ENCODE data around the gene TMEM150A.
A peak's percentile ranks its signal among the peaks of the same experiment; 100 is the strongest.

TMEM150A gene

DNA sequence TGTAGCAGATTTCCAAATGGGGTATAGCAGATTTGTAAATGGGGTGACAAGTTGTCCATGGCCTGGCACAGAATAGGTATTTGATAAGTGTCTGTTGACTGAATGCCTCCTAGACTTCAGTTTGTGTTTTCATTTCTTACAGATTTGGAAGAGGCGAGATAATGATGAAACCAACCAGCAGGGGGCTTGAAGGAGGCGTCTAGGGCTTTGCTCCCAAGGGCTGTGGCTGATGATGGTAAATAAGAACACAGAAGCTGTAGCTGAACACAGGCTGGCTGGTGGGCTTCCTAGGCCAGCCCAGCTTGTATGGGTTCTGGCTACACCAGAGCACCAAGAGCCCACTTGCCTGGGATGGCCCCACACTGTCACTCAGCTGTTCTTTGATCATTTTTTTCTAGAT, 46.1 kb upstream of the TMEM150A start:
- DNase-seq: peak; percentile 68
- H3K36me3 ChIP-seq (replicated peaks): peaks cover 66% of the 10 kb centered on the region
- no peaks in the 10 kb centered on the region for H3K27me3 ChIP-seq (replicated peaks)
- peak overlapping the region; percentile 76 for H3K27ac ChIP-seq
- TF ChIP-seq, protein P1, sequence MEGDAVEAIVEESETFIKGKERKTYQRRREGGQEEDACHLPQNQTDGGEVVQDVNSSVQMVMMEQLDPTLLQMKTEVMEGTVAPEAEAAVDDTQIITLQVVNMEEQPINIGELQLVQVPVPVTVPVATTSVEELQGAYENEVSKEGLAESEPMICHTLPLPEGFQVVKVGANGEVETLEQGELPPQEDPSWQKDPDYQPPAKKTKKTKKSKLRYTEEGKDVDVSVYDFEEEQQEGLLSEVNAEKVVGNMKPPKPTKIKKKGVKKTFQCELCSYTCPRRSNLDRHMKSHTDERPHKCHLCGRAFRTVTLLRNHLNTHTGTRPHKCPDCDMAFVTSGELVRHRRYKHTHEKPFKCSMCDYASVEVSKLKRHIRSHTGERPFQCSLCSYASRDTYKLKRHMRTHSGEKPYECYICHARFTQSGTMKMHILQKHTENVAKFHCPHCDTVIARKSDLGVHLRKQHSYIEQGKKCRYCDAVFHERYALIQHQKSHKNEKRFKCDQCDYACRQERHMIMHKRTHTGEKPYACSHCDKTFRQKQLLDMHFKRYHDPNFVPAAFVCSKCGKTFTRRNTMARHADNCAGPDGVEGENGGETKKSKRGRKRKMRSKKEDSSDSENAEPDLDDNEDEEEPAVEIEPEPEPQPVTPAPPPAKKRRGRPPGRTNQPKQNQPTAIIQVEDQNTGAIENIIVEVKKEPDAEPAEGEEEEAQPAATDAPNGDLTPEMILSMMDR (IDR thresholded peaks at IDR 0.05; ENCODE audit: low read depth, low read length, missing control alignments): peak; percentile 81
- in situ Hi-C loops (cut with HindIII; ENCODE audit: low pct_ligation_motif_present, low sequenced_read_pairs): no loop called here
- H3K4me3 ChIP-seq (ENCODE audit: low read depth, low read length): no peak overlapping the region

DNA sequence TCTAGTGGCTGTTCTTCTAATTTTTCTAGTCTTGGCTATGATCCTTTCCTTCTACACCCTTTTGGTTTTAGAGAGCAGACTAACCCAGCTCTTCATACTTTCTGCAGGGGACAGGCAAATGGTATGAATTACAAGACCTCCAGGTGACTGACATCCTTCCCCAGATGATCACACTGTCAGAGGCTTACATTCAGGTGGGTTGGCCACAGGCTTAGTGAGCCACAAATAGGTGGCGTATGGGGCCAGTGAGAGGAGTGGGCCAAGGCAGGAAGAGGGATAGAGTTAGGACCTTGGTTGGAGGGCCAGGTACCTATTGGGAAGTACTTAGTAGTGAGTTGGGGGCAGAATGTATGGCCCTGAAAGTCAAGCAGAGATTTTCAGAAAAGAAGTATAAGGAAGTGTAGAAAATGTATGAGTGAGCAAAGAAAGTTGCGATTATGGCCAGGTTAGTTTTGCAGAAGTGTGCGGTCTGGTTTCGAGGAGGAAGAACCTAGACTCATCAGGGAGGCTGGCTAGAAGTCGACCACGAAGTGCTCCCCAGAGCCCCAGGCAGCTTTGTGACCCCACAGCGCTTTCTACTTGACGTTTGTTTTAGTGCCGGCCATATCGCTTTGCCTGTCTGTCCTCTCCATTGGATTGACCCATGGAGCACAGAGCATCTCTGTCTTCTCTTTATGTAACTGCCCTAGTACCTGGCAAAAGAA, 45.5 kb upstream of the TMEM150A start:
- TF ChIP-seq, protein P1 (IDR thresholded peaks at IDR 0.05; ENCODE audit: low read depth, low read length, missing control alignments): no peak
- no peak for DNase-seq
- peaks cover 71% of the 10 kb centered on the region for H3K36me3 ChIP-seq (replicated peaks)
- in situ Hi-C loops (cut with HindIII; ENCODE audit: low pct_ligation_motif_present, low sequenced_read_pairs): no loop called here
- H3K27me3 ChIP-seq (replicated peaks): no peaks in the 10 kb centered on the region
- no peak overlapping the region for H3K27ac ChIP-seq
- no peak overlapping the region for H3K4me3 ChIP-seq (ENCODE audit: low read depth, low read length)

DNA sequence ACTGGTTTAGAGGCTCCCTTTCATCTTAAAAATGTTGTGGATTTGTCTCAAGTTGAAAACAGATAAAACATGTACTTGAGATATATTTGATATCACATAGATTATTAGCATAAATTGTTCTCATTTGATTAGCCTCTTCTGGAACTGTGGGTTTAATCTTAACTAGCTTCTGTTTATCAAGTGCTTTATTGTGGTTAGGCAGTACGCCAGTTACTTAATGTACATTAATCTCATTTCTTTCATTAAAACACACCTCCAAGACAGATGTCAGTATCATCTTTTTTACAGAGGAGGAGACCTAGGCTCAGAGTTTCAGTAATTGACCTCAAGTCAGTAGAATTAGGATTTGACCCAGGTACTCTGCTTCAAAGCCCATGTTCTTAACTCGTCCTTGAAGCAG, 43.7 kb upstream of the TMEM150A start:
- in situ Hi-C loops (cut with HindIII; ENCODE audit: low pct_ligation_motif_present, low sequenced_read_pairs): no loop called here
- TF ChIP-seq, protein P1 (IDR thresholded peaks at IDR 0.05; ENCODE audit: low read depth, low read length, missing control alignments): no peak
- H3K27ac ChIP-seq: no peak overlapping the region
- H3K36me3 ChIP-seq (replicated peaks): peaks cover 74% of the 10 kb centered on the region
- no peaks in the 10 kb centered on the region for H3K27me3 ChIP-seq (replicated peaks)
- no peak for DNase-seq
- H3K4me3 ChIP-seq (ENCODE audit: low read depth, low read length): no peak overlapping the region

DNA sequence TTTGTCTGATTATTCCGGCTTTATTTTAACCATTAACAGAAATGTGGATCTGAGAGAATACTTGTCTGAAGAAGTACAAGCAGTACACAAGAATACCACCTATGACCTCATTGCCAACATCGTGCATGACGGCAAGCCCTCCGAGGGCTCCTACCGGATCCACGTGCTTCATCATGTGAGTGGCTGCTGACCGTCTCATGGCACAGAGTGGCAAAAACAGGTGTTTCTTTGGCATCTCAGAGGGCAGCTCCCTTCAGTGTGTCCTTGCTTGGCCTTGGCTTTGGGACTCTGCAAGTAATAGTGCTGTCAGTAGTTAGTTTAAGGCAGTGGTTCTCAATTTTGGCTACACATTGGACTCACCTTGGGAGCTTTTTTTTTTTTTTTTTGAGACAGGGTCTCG, 42.4 kb upstream of the TMEM150A start:
- DNase-seq: no peak
- TF ChIP-seq, protein P1 (IDR thresholded peaks at IDR 0.05; ENCODE audit: low read depth, low read length, missing control alignments): no peak
- no peak overlapping the region for H3K27ac ChIP-seq
- in situ Hi-C loops (cut with HindIII; ENCODE audit: low pct_ligation_motif_present, low sequenced_read_pairs): no loop called here
- H3K36me3 ChIP-seq (replicated peaks): peaks cover 83% of the 10 kb centered on the region
- no peak overlapping the region for H3K4me3 ChIP-seq (ENCODE audit: low read depth, low read length)
- H3K27me3 ChIP-seq (replicated peaks): no peaks in the 10 kb centered on the region

DNA sequence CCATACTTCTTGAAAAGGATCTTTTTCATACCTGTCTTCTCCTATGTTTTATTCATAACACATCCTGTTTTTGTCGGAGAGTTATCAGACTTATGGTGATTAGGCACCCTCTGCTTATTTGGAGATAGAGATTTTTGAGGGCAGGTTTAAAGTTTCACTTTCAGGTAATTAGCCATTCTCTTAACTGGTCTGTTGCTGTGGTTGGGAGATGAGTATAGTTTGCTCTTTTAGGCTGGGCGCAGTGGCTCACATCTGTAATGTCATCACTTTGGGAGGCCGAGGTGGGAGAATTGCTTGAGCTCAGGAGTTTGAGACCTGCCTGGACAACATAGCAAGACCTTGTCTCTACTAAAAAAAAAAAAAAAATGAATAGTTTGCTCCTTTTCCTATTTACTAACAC, 40.2 kb upstream of the TMEM150A start:
- no peaks in the 10 kb centered on the region for H3K27me3 ChIP-seq (replicated peaks)
- DNase-seq: no peak
- no peak overlapping the region for H3K27ac ChIP-seq
- no peak overlapping the region for H3K4me3 ChIP-seq (ENCODE audit: low read depth, low read length)
- peaks cover 86% of the 10 kb centered on the region for H3K36me3 ChIP-seq (replicated peaks)
- in situ Hi-C loops (cut with HindIII; ENCODE audit: low pct_ligation_motif_present, low sequenced_read_pairs): no loop called here
- TF ChIP-seq, protein P1 (IDR thresholded peaks at IDR 0.05; ENCODE audit: low read depth, low read length, missing control alignments): no peak

DNA sequence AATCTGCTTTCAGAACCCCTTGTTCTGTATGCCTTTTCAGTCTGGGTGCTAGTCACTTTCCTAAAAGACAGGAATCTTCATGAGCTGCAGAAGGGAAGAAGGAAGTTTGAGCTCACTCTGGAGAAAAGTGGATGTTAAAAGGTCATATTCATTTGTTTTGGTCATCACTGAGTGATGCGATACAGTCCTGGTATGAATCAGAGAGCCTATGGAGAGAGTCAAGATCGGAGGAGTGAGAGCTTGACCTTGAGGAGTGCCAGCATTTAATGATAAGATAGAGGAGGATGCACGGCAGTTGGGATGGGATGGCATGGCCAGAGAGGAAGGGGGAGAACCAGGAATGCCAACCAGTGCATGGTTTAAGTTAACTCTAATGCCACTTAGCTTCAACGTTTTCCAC, 33.1 kb upstream of the TMEM150A start:
- TF ChIP-seq, protein P1 (IDR thresholded peaks at IDR 0.05; ENCODE audit: low read depth, low read length, missing control alignments): no peak
- H3K27me3 ChIP-seq (replicated peaks): no peaks in the 10 kb centered on the region
- no peak overlapping the region for H3K27ac ChIP-seq
- no peak overlapping the region for H3K4me3 ChIP-seq (ENCODE audit: low read depth, low read length)
- in situ Hi-C loops (cut with HindIII; ENCODE audit: low pct_ligation_motif_present, low sequenced_read_pairs): no loop called here
- no peak for DNase-seq
- peaks cover 74% of the 10 kb centered on the region for H3K36me3 ChIP-seq (replicated peaks)
